HepG2 (cell line): Measurements from ENCODE around the gene PRSS8.

ENCODE experiments used
- ATF1 ChIP-seq: IDR thresholded peaks from 2 replicates; pipeline ENCODE4 v1.6.1; 2016; ENCODE audit warnings: mild to moderate bottlenecking, control low read depth
- CHCHD3 ChIP-seq: sonication (generic); formaldehyde crosslinking; IDR thresholded peaks from 2 replicates; pipeline ENCODE4 v1.8.0; 2022; ENCODE audit warnings: mild to moderate bottlenecking, missing genetic modification reagents, moderate library complexity
- E2F2 ChIP-seq: sonication (generic); formaldehyde crosslinking; IDR thresholded peaks from 2 replicates; pipeline ENCODE4 v1.4.0; 2020; ENCODE audit warnings: missing genetic modification reagents, borderline replicate concordance
- NBN ChIP-seq: fragments of 450-650 bp; conservative IDR thresholded peaks from 2 replicates; pipeline ENCODE4 v1.6.1; 2017
- NFRKB ChIP-seq: fragments of 450-650 bp; IDR thresholded peaks from 2 replicates; pipeline ENCODE4 v1.6.1; 2017
- POLR2AphosphoS5 ChIP-seq: IDR thresholded peaks from 2 replicates; pipeline ENCODE4 v1.6.1; 2012; ENCODE audit warnings: low read depth, low read length
- RXRA ChIP-seq: sonication (generic); formaldehyde crosslinking; IDR thresholded peaks from 2 replicates; pipeline ENCODE4 v1.5.1; 2020; ENCODE audit warnings: missing genetic modification reagents
- TFE3 ChIP-seq: IDR thresholded peaks from 2 replicates; pipeline ENCODE4 v1.6.1; 2016
- ZNF468 ChIP-seq: sonication (generic); formaldehyde crosslinking; IDR thresholded peaks from 2 replicates; pipeline ENCODE4 v1.8.0; 2022; ENCODE audit warnings: mild to moderate bottlenecking, moderate library complexity, missing genetic modification reagents
- ZNF605 ChIP-seq: sonication (generic); formaldehyde crosslinking; IDR thresholded peaks from 2 replicates; pipeline ENCODE4 v1.8.0; 2022; ENCODE audit warnings: mild to moderate bottlenecking, missing genetic modification reagents
- ZNF629 ChIP-seq: sonication (generic); formaldehyde crosslinking; conservative IDR thresholded peaks from 2 replicates; pipeline ENCODE4 v1.5.0; 2020; ENCODE audit warnings: missing genetic modification reagents
- ZSCAN30 ChIP-seq: sonication (generic); formaldehyde crosslinking; IDR thresholded peaks from 2 replicates; pipeline ENCODE4 v1.5.0; 2020; ENCODE audit warnings: mild to moderate bottlenecking, missing genetic modification reagents
- TF ChIP-seq, protein P1 (sequence below): sonication (generic); formaldehyde crosslinking; IDR thresholded peaks from 2 replicates; pipeline ENCODE4 v1.5.0; 2020; ENCODE audit warnings: mild to moderate bottlenecking, missing genetic modification reagents, moderate library complexity

DNA sequence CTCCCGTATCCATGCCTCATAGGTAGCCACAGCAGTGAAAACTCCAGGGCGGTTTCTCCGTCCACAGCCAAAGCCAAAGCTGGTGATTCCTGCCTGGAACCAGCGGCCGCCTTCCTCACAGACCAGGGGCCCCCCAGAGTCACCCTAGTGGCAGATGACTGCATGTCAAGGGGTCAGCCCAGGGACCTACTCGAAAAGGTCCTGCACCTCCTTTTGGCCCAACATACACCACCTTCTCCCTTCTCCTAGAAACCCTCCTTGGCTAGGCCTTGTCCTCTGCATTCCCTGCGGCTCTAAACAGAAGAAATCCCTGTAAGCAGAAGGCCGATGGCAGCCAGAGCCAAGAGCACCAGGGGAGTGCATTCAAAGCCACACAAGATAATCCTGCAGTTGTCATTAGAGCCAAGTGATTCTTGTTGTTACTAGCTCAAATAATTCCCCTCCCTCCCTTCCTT, 8.2 kb upstream of the PRSS8 start:
- TF ChIP-seq E2F2 (CRISPR knock-in tag): no peak
- no peak for TF ChIP-seq ZSCAN30 (CRISPR knock-in tag)
- no peak for TF ChIP-seq ZNF468
- TF ChIP-seq TFE3: no peak
- no peak for TF ChIP-seq ZNF629 (CRISPR knock-in tag)
- TF ChIP-seq CHCHD3 (CRISPR knock-in tag): no peak
- no peak for TF ChIP-seq NFRKB
- no peak for TF ChIP-seq ZNF605 (CRISPR knock-in tag)
- TF ChIP-seq, protein P1, sequence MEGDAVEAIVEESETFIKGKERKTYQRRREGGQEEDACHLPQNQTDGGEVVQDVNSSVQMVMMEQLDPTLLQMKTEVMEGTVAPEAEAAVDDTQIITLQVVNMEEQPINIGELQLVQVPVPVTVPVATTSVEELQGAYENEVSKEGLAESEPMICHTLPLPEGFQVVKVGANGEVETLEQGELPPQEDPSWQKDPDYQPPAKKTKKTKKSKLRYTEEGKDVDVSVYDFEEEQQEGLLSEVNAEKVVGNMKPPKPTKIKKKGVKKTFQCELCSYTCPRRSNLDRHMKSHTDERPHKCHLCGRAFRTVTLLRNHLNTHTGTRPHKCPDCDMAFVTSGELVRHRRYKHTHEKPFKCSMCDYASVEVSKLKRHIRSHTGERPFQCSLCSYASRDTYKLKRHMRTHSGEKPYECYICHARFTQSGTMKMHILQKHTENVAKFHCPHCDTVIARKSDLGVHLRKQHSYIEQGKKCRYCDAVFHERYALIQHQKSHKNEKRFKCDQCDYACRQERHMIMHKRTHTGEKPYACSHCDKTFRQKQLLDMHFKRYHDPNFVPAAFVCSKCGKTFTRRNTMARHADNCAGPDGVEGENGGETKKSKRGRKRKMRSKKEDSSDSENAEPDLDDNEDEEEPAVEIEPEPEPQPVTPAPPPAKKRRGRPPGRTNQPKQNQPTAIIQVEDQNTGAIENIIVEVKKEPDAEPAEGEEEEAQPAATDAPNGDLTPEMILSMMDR (CRISPR knock-in tag): peak; percentile 12; the same call in 1 of the 2 replicates
- no peak for TF ChIP-seq POLR2AphosphoS5
- TF ChIP-seq NBN: no peak
- no peak for TF ChIP-seq RXRA
- TF ChIP-seq ATF1 (CRISPR knock-in tag): no peak
